Measurements from ENCODE around the gene SYVN1.

DNA sequence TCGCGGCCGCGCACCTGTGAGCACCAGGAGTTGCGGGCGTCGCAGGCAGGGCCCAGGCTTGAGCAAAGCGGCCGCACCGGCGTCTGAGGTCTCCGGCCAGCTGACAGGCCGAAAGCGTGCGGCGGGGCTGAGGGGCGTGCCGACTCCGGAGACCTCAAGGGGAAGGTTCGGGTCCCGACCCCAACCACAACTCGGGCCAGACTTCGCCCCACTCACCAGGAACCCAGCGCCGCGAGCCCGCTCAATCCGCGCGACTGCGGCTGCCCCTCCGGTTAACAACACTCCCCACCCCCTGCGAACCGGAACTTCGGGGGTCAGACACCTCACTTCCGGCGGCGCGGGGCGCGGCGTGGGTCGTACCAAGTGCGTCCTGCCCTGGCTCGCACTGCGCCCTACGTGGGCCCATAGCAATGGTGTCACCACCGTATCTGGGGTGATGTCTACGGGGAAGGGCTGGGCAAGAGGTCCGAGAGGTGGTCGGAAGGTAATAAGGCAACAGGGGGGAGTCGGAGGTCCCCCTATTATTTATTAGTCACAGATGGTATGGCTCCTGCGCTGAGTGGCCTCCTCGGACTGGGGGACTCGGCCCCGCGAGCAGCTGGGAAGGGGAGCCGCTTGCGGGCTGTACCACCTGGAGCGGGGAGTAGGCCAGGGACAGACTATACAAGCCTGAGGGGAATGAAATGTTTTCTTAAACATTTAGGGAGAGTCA is at the start of gene SYVN1:
- no peak for TF ChIP-seq CTCF (IDR thresholded peaks at IDR 0.05)
- no peak for TF ChIP-seq EZH2 (IDR thresholded peaks at IDR 0.05; ENCODE audit: borderline replicate concordance, insufficient read depth, low read depth, low read length, poor library complexity, severe bottlenecking)
